Measurements from ENCODE around the gene RANGRF.
A peak's percentile ranks its signal among the peaks of the same experiment; 100 is the strongest.

RANGRF gene

DNA sequence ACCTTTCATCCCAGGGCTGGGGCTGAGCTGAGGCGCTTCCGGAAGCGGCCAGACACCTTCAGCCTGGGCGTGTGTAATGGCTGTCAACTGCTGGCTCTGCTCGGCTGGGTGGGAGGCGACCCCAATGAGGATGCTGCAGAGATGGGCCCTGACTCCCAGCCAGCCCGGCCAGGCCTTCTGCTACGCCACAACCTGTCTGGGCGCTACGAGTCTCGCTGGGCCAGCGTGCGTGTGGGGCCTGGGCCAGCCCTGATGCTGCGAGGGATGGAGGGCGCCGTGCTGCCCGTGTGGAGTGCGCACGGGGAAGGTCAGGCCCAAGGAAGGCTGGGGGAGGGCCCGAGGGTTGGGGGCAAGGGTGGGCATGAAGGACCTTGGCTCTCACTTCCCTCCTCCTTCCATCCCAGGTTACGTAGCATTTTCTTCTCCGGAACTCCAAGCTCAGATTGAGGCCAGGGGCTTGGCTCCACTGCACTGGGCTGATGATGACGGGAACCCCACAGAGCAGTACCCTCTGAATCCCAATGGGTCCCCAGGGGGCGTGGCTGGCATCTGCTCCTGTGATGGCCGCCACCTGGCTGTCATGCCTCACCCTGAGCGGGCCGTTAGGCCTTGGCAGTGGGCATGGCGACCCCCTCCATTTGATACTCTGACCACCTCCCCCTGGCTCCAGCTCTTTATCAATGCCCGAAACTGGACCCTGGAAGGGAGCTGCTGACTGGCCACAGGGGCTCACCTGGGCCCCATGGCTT lies 19.7 kb upstream of the RANGRF start:
- Histone ChIP-seq H3K79me2 (ENCODE audit: control insufficient read depth, insufficient read depth, low read length) (no peaks in the 10 kb centered on the region), H4K8ac (ENCODE audit: low read depth, low read length) (no peak overlapping the region), H3K79me1 (ENCODE audit: low read length) (no peaks in the 10 kb centered on the region), H3K4me2 (ENCODE audit: low read length) (no peak overlapping the region), H3K27me3 (ENCODE audit: insufficient read depth, low read length, poor library complexity) (no peaks in the 10 kb centered on the region), H3K36me3 (ENCODE audit: control insufficient read depth, insufficient read depth, low read length) (peaks cover 37% of the 10 kb centered on the region), H3K56ac (ENCODE audit: low read length) (no peak overlapping the region), H3K4me1 (ENCODE audit: control insufficient read depth, low read depth, low read length) (no peaks in the 10 kb centered on the region), H4K5ac (ENCODE audit: low read length) (no peak overlapping the region), H3K4ac (ENCODE audit: low read depth, low read length) (no peak overlapping the region), H3K4me3 (ENCODE audit: low read length) (no peak overlapping the region), H2AK5ac (ENCODE audit: low read length) (no peak overlapping the region), H3K27ac (ENCODE audit: low read depth, low read length) (no peak overlapping the region), H2BK15ac (replicated peaks; ENCODE audit: low read depth) (no peak overlapping the region), H3K23ac (ENCODE audit: low read length) (no peak overlapping the region), H3K9ac (ENCODE audit: low read length) (no peak overlapping the region), H3K18ac (ENCODE audit: low read length) (no peak overlapping the region), H2BK5ac (ENCODE audit: low read length) (no peak overlapping the region), H2BK120ac (ENCODE audit: low read depth, low read length) (no peak overlapping the region)
- no peak for DNase-seq
- no CpG with 5 or more reads among the region's 29 CpGs for WGBS (ENCODE audit: extremely low coverage, insufficient coverage, low lambda C conversion rate)

- no peaks in the 10 kb centered on the region for H3K79me1 ChIP-seq (ENCODE audit: low read length)
- no peak overlapping the region for H2BK120ac ChIP-seq (ENCODE audit: low read depth, low read length)
- no peak overlapping the region for H3K4me2 ChIP-seq (ENCODE audit: low read length)
- no peak overlapping the region for H2BK5ac ChIP-seq (ENCODE audit: low read length)
- no peaks in the 10 kb centered on the region for H3K79me2 ChIP-seq (ENCODE audit: control insufficient read depth, insufficient read depth, low read length)
- no peak overlapping the region for H3K23ac ChIP-seq (ENCODE audit: low read length)
- H3K56ac ChIP-seq (ENCODE audit: low read length) = no peak overlapping the region
- H3K9ac ChIP-seq (ENCODE audit: low read length) = no peak overlapping the region
- H3K18ac ChIP-seq (ENCODE audit: low read length) = no peak overlapping the region
- peaks cover 10% of the 10 kb centered on the region for H3K36me3 ChIP-seq (ENCODE audit: control insufficient read depth, insufficient read depth, low read length)
- DNase-seq = peak; percentile 42
- no peak overlapping the region for H4K5ac ChIP-seq (ENCODE audit: low read length)
- H3K4me3 ChIP-seq (ENCODE audit: low read length) = no peak overlapping the region
- H3K27me3 ChIP-seq (ENCODE audit: insufficient read depth, low read length, poor library complexity) = no peaks in the 10 kb centered on the region
- H3K27ac ChIP-seq (ENCODE audit: low read depth, low read length) = no peak overlapping the region
- H2AK5ac ChIP-seq (ENCODE audit: low read length) = no peak overlapping the region
- WGBS (ENCODE audit: extremely low coverage, insufficient coverage, low lambda C conversion rate) = no CpG with 5 or more reads among the region's 1 CpG
- H2BK15ac ChIP-seq (replicated peaks; ENCODE audit: low read depth) = no peak overlapping the region
- H3K4ac ChIP-seq (ENCODE audit: low read depth, low read length) = no peak overlapping the region
- no peaks in the 10 kb centered on the region for H3K4me1 ChIP-seq (ENCODE audit: control insufficient read depth, low read depth, low read length)
- H4K8ac ChIP-seq (ENCODE audit: low read depth, low read length) = no peak overlapping the region
These were observed 16.0 kb upstream of the RANGRF start for GRCh38 chr17:8272421-8272820.

DNA sequence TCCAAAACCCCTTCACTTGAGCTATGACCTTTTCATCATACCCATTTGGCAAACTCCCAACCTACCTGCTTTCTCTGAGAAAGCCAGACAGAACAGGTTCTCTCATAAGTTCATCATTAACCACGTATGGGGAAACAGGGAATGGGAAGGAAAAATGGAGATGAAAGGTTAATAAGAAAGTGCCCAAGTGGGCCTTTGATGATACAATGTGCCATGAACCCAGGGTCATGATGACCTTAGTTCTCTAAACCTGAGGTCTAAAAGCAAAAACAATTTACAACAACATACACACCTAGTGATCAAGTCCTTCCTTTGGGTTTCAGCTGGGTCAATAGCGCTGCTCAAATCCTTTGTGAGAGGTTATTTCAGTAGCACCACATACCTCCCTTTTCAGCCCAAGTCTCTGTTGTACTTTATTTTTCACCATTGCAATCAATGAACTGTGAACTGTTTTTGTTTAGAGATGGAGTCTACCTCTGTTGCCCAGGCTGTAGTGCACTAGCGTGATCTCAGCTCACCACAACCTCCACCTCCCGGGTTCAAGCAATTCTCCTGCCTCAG lies 14.5 kb upstream of the RANGRF start:
- Histone ChIP-seq H4K5ac (ENCODE audit: low read length) (no peak overlapping the region), H3K36me3 (ENCODE audit: control insufficient read depth, insufficient read depth, low read length) (peaks cover 7% of the 10 kb centered on the region), H3K27me3 (ENCODE audit: insufficient read depth, low read length, poor library complexity) (no peaks in the 10 kb centered on the region), H2BK5ac (ENCODE audit: low read length) (no peak overlapping the region), H3K56ac (ENCODE audit: low read length) (no peak overlapping the region), H3K23ac (ENCODE audit: low read length) (no peak overlapping the region), H3K4ac (ENCODE audit: low read depth, low read length) (no peak overlapping the region), H3K79me2 (ENCODE audit: control insufficient read depth, insufficient read depth, low read length) (no peaks in the 10 kb centered on the region), H2BK15ac (replicated peaks; ENCODE audit: low read depth) (no peak overlapping the region), H3K9ac (ENCODE audit: low read length) (no peak overlapping the region), H3K18ac (ENCODE audit: low read length) (no peak overlapping the region), H2BK120ac (ENCODE audit: low read depth, low read length) (no peak overlapping the region), H2AK5ac (ENCODE audit: low read length) (no peak overlapping the region), H4K8ac (ENCODE audit: low read depth, low read length) (no peak overlapping the region), H3K4me2 (ENCODE audit: low read length) (no peak overlapping the region), H3K79me1 (ENCODE audit: low read length) (no peaks in the 10 kb centered on the region), H3K27ac (ENCODE audit: low read depth, low read length) (no peak overlapping the region), H3K4me1 (ENCODE audit: control insufficient read depth, low read depth, low read length) (no peaks in the 10 kb centered on the region), H3K4me3 (ENCODE audit: low read length) (no peak overlapping the region)
- WGBS (ENCODE audit: extremely low coverage, insufficient coverage, low lambda C conversion rate) = no CpG with 5 or more reads among the region's 4 CpGs
- DNase-seq = no peak

- no peak overlapping the region for H3K4ac ChIP-seq (ENCODE audit: low read depth, low read length)
- no peak overlapping the region for H3K9ac ChIP-seq (ENCODE audit: low read length)
- H3K4me1 ChIP-seq (ENCODE audit: control insufficient read depth, low read depth, low read length) = no peaks in the 10 kb centered on the region
- H3K56ac ChIP-seq (ENCODE audit: low read length) = no peak overlapping the region
- H3K27me3 ChIP-seq (ENCODE audit: insufficient read depth, low read length, poor library complexity) = no peaks in the 10 kb centered on the region
- H2AK5ac ChIP-seq (ENCODE audit: low read length) = no peak overlapping the region
- no CpG with 5 or more reads among the region's 5 CpGs for WGBS (ENCODE audit: extremely low coverage, insufficient coverage, low lambda C conversion rate)
- H3K79me2 ChIP-seq (ENCODE audit: control insufficient read depth, insufficient read depth, low read length) = no peaks in the 10 kb centered on the region
- no peak overlapping the region for H3K4me2 ChIP-seq (ENCODE audit: low read length)
- no peak overlapping the region for H2BK5ac ChIP-seq (ENCODE audit: low read length)
- H3K36me3 ChIP-seq (ENCODE audit: control insufficient read depth, insufficient read depth, low read length) = peaks cover 4% of the 10 kb centered on the region
- H3K4me3 ChIP-seq (ENCODE audit: low read length) = no peak overlapping the region
- H3K23ac ChIP-seq (ENCODE audit: low read length) = no peak overlapping the region
- H3K27ac ChIP-seq (ENCODE audit: low read depth, low read length) = no peak overlapping the region
- no peak overlapping the region for H4K8ac ChIP-seq (ENCODE audit: low read depth, low read length)
- DNase-seq = no peak
- no peak overlapping the region for H2BK15ac ChIP-seq (replicated peaks; ENCODE audit: low read depth)
- no peaks in the 10 kb centered on the region for H3K79me1 ChIP-seq (ENCODE audit: low read length)
- no peak overlapping the region for H4K5ac ChIP-seq (ENCODE audit: low read length)
- no peak overlapping the region for H3K18ac ChIP-seq (ENCODE audit: low read length)
- no peak overlapping the region for H2BK120ac ChIP-seq (ENCODE audit: low read depth, low read length)
These were observed 13.7 kb upstream of the RANGRF start for GRCh38 chr17:8274816-8275215.

DNA sequence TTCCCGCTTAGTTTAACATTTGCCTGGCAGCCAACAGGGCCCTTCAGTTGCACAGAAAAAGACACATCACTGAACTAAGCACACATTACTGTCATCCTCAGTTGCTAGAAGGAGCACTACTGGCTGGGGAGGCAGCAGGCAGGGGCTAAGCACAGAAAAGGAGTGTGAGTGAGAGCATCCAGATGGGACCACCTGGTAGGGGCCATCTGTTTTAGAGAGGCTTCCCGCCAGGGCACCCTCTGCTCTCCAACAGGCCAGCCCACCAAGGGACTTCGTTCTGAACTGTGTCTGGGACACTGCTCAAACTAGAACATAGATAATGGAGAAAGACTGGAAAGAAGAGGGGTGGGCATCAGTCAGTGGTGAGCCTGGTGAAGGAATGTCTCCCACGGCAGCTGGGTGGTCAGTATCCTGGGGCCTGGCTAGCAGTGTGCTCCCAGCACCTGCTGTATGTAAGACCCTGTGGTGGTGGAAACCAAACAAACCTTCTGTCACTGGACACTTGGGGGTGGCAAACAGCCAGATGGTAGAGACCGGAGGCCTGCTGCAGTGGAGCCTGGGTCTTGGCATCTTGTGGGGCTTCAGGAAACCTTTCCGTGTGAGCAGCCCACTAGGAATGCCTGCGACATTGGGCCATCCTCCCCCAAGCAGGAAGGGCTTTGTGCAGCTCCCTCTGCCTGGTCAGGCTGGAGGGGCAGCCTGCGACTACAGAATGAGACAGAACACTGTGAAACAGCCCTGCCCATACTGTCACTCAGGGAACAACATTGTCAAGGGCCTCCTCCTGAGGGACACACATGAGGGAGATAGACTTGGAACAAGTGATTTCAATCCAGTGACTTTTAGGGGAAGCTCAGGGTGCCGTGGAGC lies 12.8 kb upstream of the RANGRF start:
- H2BK15ac ChIP-seq (replicated peaks; ENCODE audit: low read depth) = no peak overlapping the region
- no peak overlapping the region for H3K4me2 ChIP-seq (ENCODE audit: low read length)
- no peak overlapping the region for H2BK5ac ChIP-seq (ENCODE audit: low read length)
- no peak overlapping the region for H3K9ac ChIP-seq (ENCODE audit: low read length)
- no peak overlapping the region for H3K23ac ChIP-seq (ENCODE audit: low read length)
- H3K27ac ChIP-seq (ENCODE audit: low read depth, low read length) = no peak overlapping the region
- H3K4ac ChIP-seq (ENCODE audit: low read depth, low read length) = no peak overlapping the region
- no CpG with 5 or more reads among the region's 9 CpGs for WGBS (ENCODE audit: extremely low coverage, insufficient coverage, low lambda C conversion rate)
- DNase-seq = peak; percentile 34
- H3K4me1 ChIP-seq (ENCODE audit: control insufficient read depth, low read depth, low read length) = no peaks in the 10 kb centered on the region
- H3K36me3 ChIP-seq (ENCODE audit: control insufficient read depth, insufficient read depth, low read length) = no peaks in the 10 kb centered on the region
- no peak overlapping the region for H3K4me3 ChIP-seq (ENCODE audit: low read length)
- H4K8ac ChIP-seq (ENCODE audit: low read depth, low read length) = no peak overlapping the region
- no peak overlapping the region for H3K18ac ChIP-seq (ENCODE audit: low read length)
- H2BK120ac ChIP-seq (ENCODE audit: low read depth, low read length) = no peak overlapping the region
- H3K79me2 ChIP-seq (ENCODE audit: control insufficient read depth, insufficient read depth, low read length) = no peaks in the 10 kb centered on the region
- no peaks in the 10 kb centered on the region for H3K79me1 ChIP-seq (ENCODE audit: low read length)
- no peak overlapping the region for H4K5ac ChIP-seq (ENCODE audit: low read length)
- H3K27me3 ChIP-seq (ENCODE audit: insufficient read depth, low read length, poor library complexity) = no peaks in the 10 kb centered on the region
- H3K56ac ChIP-seq (ENCODE audit: low read length) = no peak overlapping the region
- H2AK5ac ChIP-seq (ENCODE audit: low read length) = no peak overlapping the region
